IMR-90 (cell line): ENCODE measurements around the gene EML3.

Experiments
- CTCF ChIP-seq: conservative IDR thresholded peaks from 2 replicates; pipeline ENCODE4 v1.5.1; 2012; ENCODE audit warnings: mild to moderate bottlenecking, low read depth, low read length, improper control_type of control experiment
- MAFK ChIP-seq: IDR thresholded peaks from 2 replicates; pipeline ENCODE4 v1.6.1; 2012; ENCODE audit warnings: low read depth, low read length, improper control_type of control experiment
- MXI1 ChIP-seq: IDR thresholded peaks from 2 replicates; pipeline ENCODE4 v1.6.1; 2012; ENCODE audit warnings: low read depth, mild to moderate bottlenecking, low read length, moderate library complexity, borderline replicate concordance
- NFE2L2 ChIP-seq: fragments of 150-350 bp; IDR thresholded peaks from 2 replicates; pipeline ENCODE4 v1.6.1; 2016; ENCODE audit warnings: low read depth, mild to moderate bottlenecking, low read length
- POLR2A ChIP-seq: IDR thresholded peaks from 2 replicates; pipeline ENCODE4 v1.6.1; 2012; ENCODE audit warnings: mild to moderate bottlenecking, low read depth, low read length
- RAD21 ChIP-seq: IDR thresholded peaks from 2 replicates; pipeline ENCODE4 v1.6.1; 2012; ENCODE audit warnings: low read length, improper control_type of control experiment
- RCOR1 ChIP-seq: IDR thresholded peaks from 2 replicates; pipeline ENCODE4 v1.6.1; 2012; ENCODE audit warnings: mild to moderate bottlenecking, low read length, improper control_type of control experiment; ENCODE audit not compliant: insufficient replicate concordance
- RFX5 ChIP-seq: IDR thresholded peaks from 2 replicates; pipeline ENCODE4 v1.8.0; 2012; ENCODE audit warnings: low read depth, mild to moderate bottlenecking, low read length, moderate library complexity
- SMC3 ChIP-seq: fragments of 150-350 bp; IDR thresholded peaks from 2 replicates; pipeline ENCODE4 v1.6.1; 2016; ENCODE audit warnings: low read depth, mild to moderate bottlenecking, antibody characterized with exemption, low read length, moderate library complexity
- USF2 ChIP-seq: fragments of 150-350 bp; IDR thresholded peaks from 2 replicates; pipeline ENCODE4 v1.6.1; 2017; ENCODE audit warnings: mild to moderate bottlenecking, antibody characterized with exemption, low read length, low read depth

- TF ChIP-seq POLR2A: no peak
- TF ChIP-seq CTCF: no peak
- no peak for TF ChIP-seq RFX5
- no peak for TF ChIP-seq USF2
- no peak for TF ChIP-seq SMC3
- no peak for TF ChIP-seq RCOR1
- TF ChIP-seq RAD21: no peak
- TF ChIP-seq NFE2L2: no peak
- TF ChIP-seq MXI1: no peak
- no peak for TF ChIP-seq MAFK
Measured at GRCh38 chr11:62652161-62653006, 39.8 kb upstream of the EML3 start.
